Osteoblast (primary cell): ENCODE data around the gene EFNA5. TPM values are rescaled to one million over a fixed set of nuclear protein-coding genes. Genes with fewer than 3 reads are reported as not detected.

Experiments
- DNase-seq: peaks from one replicate; pipeline ENCODE4 v3.0.0; 2011; ENCODE audit warnings: low spot score, mixed read lengths; ENCODE audit not compliant: insufficient read length; ENCODE audit errors: missing footprints
- H2AFZ ChIP-seq: 2 replicates; pipeline ENCODE4 v1.6.0; 2011; ENCODE audit warnings: mild to moderate bottlenecking, low read length
- H3K27ac ChIP-seq: 2 replicates; pipeline ENCODE4 v1.5.1; 2011; ENCODE audit warnings: mild to moderate bottlenecking, low read depth, low read length, moderate library complexity
- H3K27me3 ChIP-seq: 2 replicates; pipeline ENCODE4 v1.6.0; 2012; ENCODE audit warnings: mild to moderate bottlenecking, control low read depth, inconsistent platforms, low read length, moderate library complexity; ENCODE audit not compliant: insufficient read depth
- H3K36me3 ChIP-seq: 2 replicates; pipeline ENCODE4 v1.5.1; 2011; ENCODE audit warnings: mild to moderate bottlenecking, low read length, control low read depth, moderate library complexity; ENCODE audit not compliant: insufficient read depth
- H3K4me1 ChIP-seq: 2 replicates; pipeline ENCODE4 v1.5.1; 2011; ENCODE audit warnings: mild to moderate bottlenecking, low read length, control low read depth, moderate library complexity; ENCODE audit not compliant: insufficient read depth
- H3K4me2 ChIP-seq: 2 replicates; pipeline ENCODE4 v1.6.0; 2011; ENCODE audit warnings: mild to moderate bottlenecking, low read length; ENCODE audit not compliant: insufficient read depth
- H3K4me3 ChIP-seq: fragments of 200-600 bp; sonication (generic); 3 replicates; pipeline ENCODE4 v1.5.1; 2012; ENCODE audit warnings: mild to moderate bottlenecking, low read length, inconsistent platforms; ENCODE audit not compliant: insufficient read depth
- H3K79me2 ChIP-seq: 2 replicates; pipeline ENCODE4 v1.6.0; 2012; ENCODE audit warnings: mild to moderate bottlenecking, low read length, control low read depth, inconsistent platforms; ENCODE audit not compliant: insufficient read depth
- H3K9me3 ChIP-seq: 2 replicates; pipeline ENCODE4 v1.5.1; 2011; ENCODE audit warnings: low read depth, low read length, control low read depth
- H4K20me1 ChIP-seq: 2 replicates; pipeline ENCODE4 v1.6.0; 2012; ENCODE audit warnings: mild to moderate bottlenecking, low read length, control low read depth; ENCODE audit not compliant: insufficient read depth
- total RNA-seq: library from RNA; depleted of rRNA; stranded (reverse); fragments of >200 nt; gene quantifications from 2 replicates; pipeline ENCODE4 v1.2.3, GENCODE V29; 2012
- TF ChIP-seq, protein P1 (sequence below): IDR thresholded peaks from 2 replicates; pipeline ENCODE4 v1.5.1; 2011; ENCODE audit warnings: mild to moderate bottlenecking, low read depth, low read length, moderate library complexity; ENCODE audit errors: extremely low read depth

Gene EFNA5
- total RNA-seq, 1 donor: 12.3 TPM

DNA sequence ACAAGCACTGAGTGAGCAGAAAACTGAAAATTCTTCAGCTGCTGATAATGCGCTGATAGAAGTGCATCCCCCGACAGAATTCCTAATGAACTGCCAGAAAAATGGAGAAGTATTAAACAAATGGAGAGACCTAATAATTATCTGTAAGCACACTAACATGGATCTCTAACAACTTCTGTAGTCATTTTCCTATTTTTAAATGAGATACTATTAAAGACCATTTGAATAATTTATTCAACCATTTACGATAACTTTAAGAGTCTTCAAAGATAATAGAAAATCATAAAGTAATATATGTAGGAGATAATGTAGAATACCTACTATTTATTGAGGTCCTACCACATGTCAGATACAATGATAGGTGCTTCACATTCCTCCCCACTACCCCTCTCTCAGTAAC is 72.9 kb downstream of the EFNA5 start:
- Histone ChIP-seq H4K20me1 (no peaks in the 10 kb centered on the region), H3K27me3 (no peaks in the 10 kb centered on the region), H3K4me1 (peaks cover 4% of the 10 kb centered on the region), H3K79me2 (peaks cover under 1% of the 10 kb centered on the region), H3K4me3 (no peak overlapping the region), H3K36me3 (no peaks in the 10 kb centered on the region), H3K4me2 (no peak overlapping the region), H2AFZ (no peak overlapping the region), H3K9me3 (no peaks in the 10 kb centered on the region), H3K27ac (no peak overlapping the region)
- TF ChIP-seq, protein P1, sequence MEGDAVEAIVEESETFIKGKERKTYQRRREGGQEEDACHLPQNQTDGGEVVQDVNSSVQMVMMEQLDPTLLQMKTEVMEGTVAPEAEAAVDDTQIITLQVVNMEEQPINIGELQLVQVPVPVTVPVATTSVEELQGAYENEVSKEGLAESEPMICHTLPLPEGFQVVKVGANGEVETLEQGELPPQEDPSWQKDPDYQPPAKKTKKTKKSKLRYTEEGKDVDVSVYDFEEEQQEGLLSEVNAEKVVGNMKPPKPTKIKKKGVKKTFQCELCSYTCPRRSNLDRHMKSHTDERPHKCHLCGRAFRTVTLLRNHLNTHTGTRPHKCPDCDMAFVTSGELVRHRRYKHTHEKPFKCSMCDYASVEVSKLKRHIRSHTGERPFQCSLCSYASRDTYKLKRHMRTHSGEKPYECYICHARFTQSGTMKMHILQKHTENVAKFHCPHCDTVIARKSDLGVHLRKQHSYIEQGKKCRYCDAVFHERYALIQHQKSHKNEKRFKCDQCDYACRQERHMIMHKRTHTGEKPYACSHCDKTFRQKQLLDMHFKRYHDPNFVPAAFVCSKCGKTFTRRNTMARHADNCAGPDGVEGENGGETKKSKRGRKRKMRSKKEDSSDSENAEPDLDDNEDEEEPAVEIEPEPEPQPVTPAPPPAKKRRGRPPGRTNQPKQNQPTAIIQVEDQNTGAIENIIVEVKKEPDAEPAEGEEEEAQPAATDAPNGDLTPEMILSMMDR: no peak
- no peak for DNase-seq

DNA sequence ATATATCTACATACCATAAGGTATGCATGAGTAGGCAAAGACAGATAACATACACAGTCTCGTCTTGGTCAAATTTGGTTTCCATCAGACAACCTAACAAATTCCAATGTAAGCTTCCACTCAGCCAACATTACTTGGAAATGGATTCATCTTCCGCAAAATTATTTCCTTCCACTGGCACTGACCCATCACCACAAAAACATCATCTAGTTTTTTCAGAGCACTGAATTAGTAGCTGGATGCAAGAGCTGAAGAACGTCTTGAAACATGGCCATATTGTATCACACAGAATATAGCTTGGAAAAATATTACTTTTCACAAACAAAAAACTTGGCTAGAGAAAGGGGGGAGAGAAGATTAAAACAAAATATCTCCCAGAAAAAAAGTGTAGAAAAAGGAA is 73.5 kb downstream of the EFNA5 start:
- no peaks in the 10 kb centered on the region for H4K20me1 ChIP-seq
- peaks cover 4% of the 10 kb centered on the region for H3K4me1 ChIP-seq
- H3K9me3 ChIP-seq: no peaks in the 10 kb centered on the region
- DNase-seq: no peak
- TF ChIP-seq, protein P1: no peak
- no peaks in the 10 kb centered on the region for H3K36me3 ChIP-seq
- H3K27ac ChIP-seq: no peak overlapping the region
- H3K4me2 ChIP-seq: no peak overlapping the region
- H3K27me3 ChIP-seq: no peaks in the 10 kb centered on the region
- no peaks in the 10 kb centered on the region for H3K79me2 ChIP-seq
- H2AFZ ChIP-seq: no peak overlapping the region
- H3K4me3 ChIP-seq: no peak overlapping the region

DNA sequence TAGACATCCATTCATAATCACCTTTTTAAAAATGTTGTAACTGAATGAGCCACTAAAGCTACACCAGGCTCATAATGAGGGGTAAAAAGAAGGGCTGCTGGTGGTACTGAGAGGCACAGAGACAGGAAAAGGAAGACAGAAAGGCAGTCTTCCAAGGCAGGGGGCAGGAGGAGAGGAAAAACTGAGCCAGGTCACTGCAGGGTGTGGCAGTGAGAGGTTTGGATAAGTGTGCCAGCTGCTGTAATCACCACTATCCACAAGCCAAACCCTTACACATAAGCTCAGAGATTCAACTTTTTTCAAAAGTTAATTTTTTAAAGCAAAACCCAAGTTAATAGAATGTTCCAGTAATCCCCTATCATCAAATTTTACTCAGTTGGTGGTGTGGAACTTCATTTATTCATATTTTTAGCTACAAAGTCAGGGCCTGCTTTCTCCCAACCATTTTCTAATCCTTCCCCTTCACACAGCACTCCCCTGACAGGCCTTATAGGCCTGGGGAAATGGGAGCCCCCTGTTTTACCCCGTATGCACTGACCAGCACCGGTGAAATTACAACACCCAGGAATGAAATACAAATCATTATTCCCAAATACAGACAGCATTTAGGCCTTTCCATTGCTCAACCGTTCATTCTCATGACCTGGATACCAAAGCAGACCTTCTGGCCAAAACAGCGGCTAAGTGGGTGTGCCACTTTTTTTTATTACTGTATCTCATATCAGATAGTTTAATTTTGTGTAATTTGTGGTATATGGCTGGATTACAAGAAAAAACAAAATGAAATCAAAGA is 76.3 kb downstream of the EFNA5 start:
- Histone ChIP-seq H3K4me2 (no peak overlapping the region), H3K4me3 (no peak overlapping the region), H3K27ac (no peak overlapping the region), H3K27me3 (no peaks in the 10 kb centered on the region), H3K9me3 (no peaks in the 10 kb centered on the region), H2AFZ (no peak overlapping the region), H3K4me1 (peaks cover 4% of the 10 kb centered on the region), H3K79me2 (no peaks in the 10 kb centered on the region), H4K20me1 (no peaks in the 10 kb centered on the region), H3K36me3 (no peaks in the 10 kb centered on the region)
- no peak for DNase-seq
- TF ChIP-seq, protein P1: no peak

DNA sequence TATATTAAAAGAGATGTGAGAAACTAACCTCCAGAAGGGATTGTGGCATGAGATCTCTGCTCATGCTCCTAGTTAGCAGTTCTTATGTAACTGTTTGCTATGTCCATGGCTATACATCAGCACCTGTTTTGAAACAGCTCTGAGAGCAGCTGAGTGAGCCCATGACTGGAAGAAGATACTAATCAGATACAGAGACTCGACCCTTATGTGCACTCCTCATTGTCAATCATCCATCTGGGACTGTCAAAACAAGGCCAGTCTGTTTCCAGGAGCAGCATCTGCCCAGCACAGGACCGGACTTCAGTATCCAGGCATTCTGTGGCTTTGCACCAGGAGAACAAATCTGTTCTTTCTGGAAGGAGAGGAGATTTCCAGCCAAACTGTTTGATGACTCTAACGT is 77.7 kb downstream of the EFNA5 start:
- Histone ChIP-seq H3K36me3 (no peaks in the 10 kb centered on the region), H3K4me1 (peaks cover 4% of the 10 kb centered on the region), H2AFZ (no peak overlapping the region), H3K27me3 (no peaks in the 10 kb centered on the region), H3K27ac (no peak overlapping the region), H3K9me3 (no peaks in the 10 kb centered on the region), H3K79me2 (no peaks in the 10 kb centered on the region), H3K4me3 (no peak overlapping the region), H3K4me2 (no peak overlapping the region), H4K20me1 (no peaks in the 10 kb centered on the region)
- DNase-seq: no peak
- TF ChIP-seq, protein P1: no peak
